Body of pancreas (tissue), 4 donors: ENCODE results near the gene COL21A1.

Source experiments
- POLR2A ChIP-seq, 3 donors: fragments of 450-650 bp; IDR thresholded peaks; one replicate each; pipeline ENCODE4 v1.6.1; 2016; ENCODE audit warnings: antibody characterized with exemption in 3 of 3, mild to moderate bottlenecking in 2 of 3
- TF ChIP-seq, protein P1 (sequence below), 7 experiments: fragments of 450-650 bp in 4 of 7; fragments of 200-600 bp in 3 of 7; sonication (generic) in 3 of 7; IDR thresholded peaks; one replicate each; pipeline ENCODE4 v1.5.1; 2016 to 2019; ENCODE audit warnings: antibody characterized with exemption in 7 of 7

DNA sequence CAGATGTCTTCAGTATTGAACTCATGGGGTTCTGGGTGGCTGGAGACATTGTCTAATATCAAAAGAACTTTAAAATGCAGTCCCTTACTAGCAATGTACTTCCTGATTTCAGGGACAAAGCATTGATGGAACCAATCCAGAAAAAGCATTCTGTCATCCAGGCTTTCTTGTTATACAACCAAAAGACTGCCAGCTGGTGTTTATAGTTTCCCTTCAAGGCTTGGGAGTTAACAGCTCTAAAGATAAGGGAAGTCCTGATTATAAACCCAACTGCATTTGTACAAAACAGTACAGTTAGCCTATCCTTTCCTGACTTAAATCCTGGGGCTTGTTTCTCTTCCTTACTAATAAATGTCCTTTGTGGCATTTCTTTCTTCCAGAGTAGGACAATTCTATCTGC is 160.0 kb downstream of the COL21A1 start:
- TF ChIP-seq, protein P1, sequence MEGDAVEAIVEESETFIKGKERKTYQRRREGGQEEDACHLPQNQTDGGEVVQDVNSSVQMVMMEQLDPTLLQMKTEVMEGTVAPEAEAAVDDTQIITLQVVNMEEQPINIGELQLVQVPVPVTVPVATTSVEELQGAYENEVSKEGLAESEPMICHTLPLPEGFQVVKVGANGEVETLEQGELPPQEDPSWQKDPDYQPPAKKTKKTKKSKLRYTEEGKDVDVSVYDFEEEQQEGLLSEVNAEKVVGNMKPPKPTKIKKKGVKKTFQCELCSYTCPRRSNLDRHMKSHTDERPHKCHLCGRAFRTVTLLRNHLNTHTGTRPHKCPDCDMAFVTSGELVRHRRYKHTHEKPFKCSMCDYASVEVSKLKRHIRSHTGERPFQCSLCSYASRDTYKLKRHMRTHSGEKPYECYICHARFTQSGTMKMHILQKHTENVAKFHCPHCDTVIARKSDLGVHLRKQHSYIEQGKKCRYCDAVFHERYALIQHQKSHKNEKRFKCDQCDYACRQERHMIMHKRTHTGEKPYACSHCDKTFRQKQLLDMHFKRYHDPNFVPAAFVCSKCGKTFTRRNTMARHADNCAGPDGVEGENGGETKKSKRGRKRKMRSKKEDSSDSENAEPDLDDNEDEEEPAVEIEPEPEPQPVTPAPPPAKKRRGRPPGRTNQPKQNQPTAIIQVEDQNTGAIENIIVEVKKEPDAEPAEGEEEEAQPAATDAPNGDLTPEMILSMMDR (IDR thresholded peaks at IDR 0.05), result no peak
- no peak for TF ChIP-seq POLR2A (IDR thresholded peaks at IDR 0.05)
